ENCODE measurements around the gene ANO5. TPM values are rescaled to one million over a fixed set of nuclear protein-coding genes. Genes with fewer than 3 reads are reported as not detected.

Gene ANO5
- total and polyA plus RNA-seq, 9 of the 15 experiments (the other 6 are each of a cell fraction or from before 2014, with no cell fraction given): 0.16 to 0.58 (median 0.28) TPM

- in situ Hi-C loops (cut with MboI): no loop called here
- no peaks in the 10 kb centered on the region for H4K20me1 ChIP-seq (replicated peaks; ENCODE audit: control insufficient read depth, insufficient read depth, low read length)
- ATAC-seq (no peak), FAIRE-seq (no peak), DNase-seq (ENCODE audit: extremely low read depth in 1 of 4, low spot score in 3 of 4) (no peak)
- H3K9me1 ChIP-seq (ENCODE audit: control insufficient read depth, insufficient read depth, low read length): no peaks in the 10 kb centered on the region
- no peak for TF ChIP-seq CEBPB (tag; IDR thresholded peaks at IDR 0.05)
- TF ChIP-seq MTA3 (IDR thresholded peaks at IDR 0.05; ENCODE audit: borderline replicate concordance): no peak
- TF ChIP-seq ZNF12 (CRISPR knock-in tag; IDR thresholded peaks at IDR 0.05): no peak
- no peak for TF ChIP-seq TOE1 (IDR thresholded peaks at IDR 0.05; ENCODE audit: borderline replicate concordance)
- TF ChIP-seq TOE1 (CRISPR knock-in tag; IDR thresholded peaks at IDR 0.05; ENCODE audit: borderline replicate concordance, low read depth): no peak
- no peak for TF ChIP-seq POU5F1 (IDR thresholded peaks at IDR 0.05; ENCODE audit: borderline replicate concordance, low read depth, low read length, partially characterized antibody)
- no peak for TF ChIP-seq ZNF584 (CRISPR knock-in tag; IDR thresholded peaks at IDR 0.05; ENCODE audit: low read depth)
- no peak for TF ChIP-seq ETS1 (conservative IDR thresholded peaks at IDR 0.05; ENCODE audit: control insufficient read depth, low read depth, low read length)
- H3K4me1 ChIP-seq (replicated peaks in 1 of 2; ENCODE audit: control insufficient read depth in 2 of 2, insufficient read depth in 2 of 2, low read length in 2 of 2): peaks cover 0 to 13% of the 10 kb centered on the region in 2 experiments; a peak in 2 of 5 replicates
- intact Hi-C loops (cut with micrococcal nuclease): no loop called here
- no peak overlapping the region for H3K27ac ChIP-seq (ENCODE audit: extremely low read depth, low read depth, low read length)
- no TSS peak for BruUV-seq (replicated peaks)
- 0% methylated on average over 2 of the region's 2 CpGs for WGBS (ENCODE audit: insufficient coverage, low coverage, missing lambda C conversion rate)
- no peak overlapping the region for H3K4me2 ChIP-seq (ENCODE audit: insufficient read depth, low read length)
- H3K27me3 ChIP-seq (ENCODE audit: control insufficient read depth in 2 of 2, insufficient read depth in 2 of 2, low read length in 2 of 2): no peaks in the 10 kb centered on the region
- POLR2A ChIA-PET: interaction anchor here (1.0 kb wide), 1 partner anchor 640 kb away, joined by 5 read pairs; the partner anchor contains the start of gene SVIP
- no peaks in the 10 kb centered on the region for H3K36me3 ChIP-seq (ENCODE audit: control insufficient read depth, insufficient read depth, low read length)
- CTCF ChIA-PET (ENCODE audit: low intra/inter-chr PET ratio): no interaction called here
- H3K9ac ChIP-seq (ENCODE audit: insufficient read depth in 1 of 2, low read depth in 2 of 2, low read length in 2 of 2): no peak overlapping the region
- no peak overlapping the region for H2AFZ ChIP-seq (ENCODE audit: low read depth, low read length)
- no peaks in the 10 kb centered on the region for H3K9me3 ChIP-seq (replicated peaks; ENCODE audit: control insufficient read depth, insufficient read depth, low read depth, low read length)
- H3K79me2 ChIP-seq (ENCODE audit: control insufficient read depth, insufficient read depth, low read length): no peaks in the 10 kb centered on the region
- H3K4me3 ChIP-seq: no peak overlapping the region
These were observed 3.2 kb upstream of the ANO5 start for GRCh38 chr11:22189660-22190059.
